Heart left ventricle (tissue), 16 donors: Measurements from ENCODE around the gene SNAPIN. TPM values are rescaled to one million over a fixed set of nuclear protein-coding genes. Genes with fewer than 3 reads are reported as not detected.

Experiments
- ATAC-seq, 4 donors: fragments of 200-7000 bp; cut with Tn5 transposase; one replicate each; pipeline ENCODE4 v1.9.1; 2020 to 2022; ENCODE audit warnings: moderate library complexity in 4 of 4, mild to moderate bottlenecking in 3 of 4, moderate number of reproducible peaks in 1 of 4
- DNase-seq, 5 donors: peaks; one replicate each; pipeline ENCODE4 v3.0.0-alpha.2; 2020
- H3K27ac ChIP-seq, 12 donors: fragments of 200-600 bp; sonication (generic) in 4 of 12; one replicate each; pipeline versions ENCODE4 v1.5.0 to v1.8.0; 2016 to 2022; ENCODE audit warnings: mild to moderate bottlenecking in 2 of 12
- H3K27me3 ChIP-seq, 9 donors: fragments of 200-600 bp; sonication (generic) in 2 of 9; one replicate each; pipeline versions ENCODE4 v1.5.1 to v1.8.0; 2016 to 2022; ENCODE audit warnings: mild to moderate bottlenecking in 3 of 9
- H3K36me3 ChIP-seq, 9 donors: fragments of 200-600 bp; sonication (generic) in 2 of 9; one replicate each; pipeline versions ENCODE4 v1.5.0 to v1.8.0; 2018 to 2022; ENCODE audit warnings: mild to moderate bottlenecking in 2 of 9
- H3K4me1 ChIP-seq, 12 donors: fragments of 200-600 bp; sonication (generic) in 4 of 12; one replicate each; pipeline versions ENCODE4 v1.5.0 to v1.8.0; 2016 to 2022; ENCODE audit warnings: mild to moderate bottlenecking in 3 of 12
- H3K4me3 ChIP-seq, 12 donors: fragments of 200-600 bp; sonication (generic) in 4 of 12; one replicate each; pipeline versions ENCODE4 v1.5.0 to v1.8.0; 2017 to 2022; ENCODE audit warnings: mild to moderate bottlenecking in 9 of 12, moderate library complexity in 4 of 12
- H3K9me3 ChIP-seq, 12 donors: fragments of 200-600 bp; sonication (generic) in 4 of 12; one replicate each; pipeline versions ENCODE4 v1.5.0 to v1.8.0; 2016 to 2022; ENCODE audit warnings: mild to moderate bottlenecking in 1 of 12
- CTCF ChIP-seq, 12 donors: fragments of 200-600 bp; sonication (generic) in 4 of 12; IDR thresholded peaks; one replicate each; pipeline versions ENCODE4 v1.5.0 to v1.8.0; 2018 to 2022; ENCODE audit warnings: antibody characterized with exemption in 12 of 12, mild to moderate bottlenecking in 5 of 12
- POLR2A ChIP-seq, 2 donors: fragments of 450-650 bp; IDR thresholded peaks; one replicate each; pipeline ENCODE4 v1.6.1; 2017; ENCODE audit warnings: antibody characterized with exemption in 2 of 2, mild to moderate bottlenecking in 2 of 2, moderate library complexity in 2 of 2
- WGBS, 4 donors: extraction: QIAGEN DNeasy Blood & Tissue Kit in 2 of 4; methylation state at CpG; one replicate each; pipeline versions ENCODE4 v1.1.5 to v1.1.7; 2013 to 2018; 5-methylcytosine and 5-hydroxymethylcytosine counted together
- intact Hi-C, 10 donors: fragments of 100-400 bp; cut with DNase I; formaldehyde crosslinking; loops; one replicate each; pipeline versions ENCODE4 v1.11.1 to v1.14.2; 2022
- polyA plus RNA-seq, 2 donors: library from polyadenylated mRNA; stranded (reverse); fragments of 200-250 nt; gene quantifications; one replicate each; pipeline ENCODE4 v1.2.3, GENCODE V29; 2013
- total RNA-seq, 9 donors: library from RNA; depleted of rRNA in 2 of 9; stranded (reverse); fragments of >200 nt in 2 of 9; fragmentation: NEBNext Ultra II Directional in 3 of 9; extraction: Animal tissue kit (Norgen Biotek cat#: 25700) in 3 of 9; gene quantifications; one replicate each; pipeline versions ENCODE4 v1.1.0 to v1.2.4, GENCODE V29; 2016 to 2023
- donor health status: ischemic (EF 13 %, LVEDD 7.1; RV severe dilation, severe dysfunction).
- donor health status: healthy with polysubstance abuse.
- donor health status: DM: no; HTN: yes; CAD: no.
- donor health status: DM: no; HTN: no; CAD: no.
- donor health status: ischemic (EF 25% LVEDD 6.9; RV normal size, moderate dysfunction).
- donor health status: ischemic (EF 25% LVEDD 5.7; RV mildly dilated, moderate dysfunction).
- donor health status: healthy.
- donor health status: DM: yes; HTN: yes; CAD: no.
- donor health status: ischemic (EF 35%, LVEDD 5.7; RV mildly dilated, moderate dysfunction).
- donor health status: nonischemic (EF 11% LVEDD 7.7; RV severe dilation, severe dysfunction).
- donor health status: DM: yes; HTN: yes; CAD: no.
- donor health status: PGD.
- donor health status: ischemic (EF 29% LVEDD 5.4; RV normal size, mild dysfunction).
- donor health status: nonischemic (EF 23%, LVEDD 6.1; RV moderate dilation, normal function).

The SNAPIN gene
- total and polyA plus RNA-seq, 11 donors, result 53.7 to 88.7 (median 67.9) TPM

- peaks cover 0 to 67% (median 42%) of the 10 kb centered on the region in 12 donors for H3K4me1 ChIP-seq
- H3K36me3 ChIP-seq, result peaks cover 0 to 36% (median 12%) of the 10 kb centered on the region in 9 donors
- 55 to 80% (median 59%) methylated on average over 3 of the region's 3 CpGs for WGBS, 4 donors
- DNase-seq (no peak), ATAC-seq (no peak)
- no peaks in the 10 kb centered on the region for H3K27me3 ChIP-seq
- no peaks in the 10 kb centered on the region for H3K9me3 ChIP-seq
- TF ChIP-seq POLR2A (IDR thresholded peaks at IDR 0.05) (no peak), CTCF (IDR thresholded peaks at IDR 0.05) (no peak)
- H3K4me3 ChIP-seq, result peak overlapping the region; percentile 38 to 87 (median 62)
- intact Hi-C loops, result no loop called here
- H3K27ac ChIP-seq, result peak overlapping the region; percentile 84 to 97 (median 94)
These were observed 32.0 kb upstream of the SNAPIN start for GRCh38 chr1:153626477-153626903.

GRCh38 chr1:153626904-153627714, 31.4 kb upstream of the SNAPIN start, which contains the start of gene S100A13:
S100A13 (minus strand) TSS chr1:153627505; CDS start chr1:153626472, 1,033 bp downstream.
- peak; percentile 82 to 88 (median 86) for DNase-seq
- peaks cover 0 to 67% (median 45%) of the 10 kb centered on the region in 12 donors for H3K4me1 ChIP-seq
- peak; percentile 29 to 68 (median 64) for ATAC-seq
- peak in 1 of 2 donors; percentile 50 for TF ChIP-seq POLR2A (IDR thresholded peaks at IDR 0.05)
- peak in 10 of 12 donors; percentile 34 to 72 (median 56) for TF ChIP-seq CTCF (IDR thresholded peaks at IDR 0.05)
- no peaks in the 10 kb centered on the region for H3K27me3 ChIP-seq
- peak within 1 kb of the TSS; percentile 38 to 87 (median 62) for H3K4me3 ChIP-seq
- intact Hi-C loops, result no loop called here
- H3K9me3 ChIP-seq, result no peaks in the 10 kb centered on the region
- WGBS, 4 donors, result 4 to 11% (median 6%) methylated on average over 21 to 28 of the region's 28 CpGs
- peak within 1 kb of the TSS; percentile 84 to 97 (median 94) for H3K27ac ChIP-seq
- H3K36me3 ChIP-seq, result peaks cover 0 to 32% (median 11%) of the 10 kb centered on the region in 9 donors

- peaks cover 0 to 24% (median 8%) of the 10 kb centered on the region in 9 donors for H3K36me3 ChIP-seq
- ATAC-seq (peak; percentile 45 to 72 (median 58)), DNase-seq (peak; percentile 77 to 87 (median 82))
- no peaks in the 10 kb centered on the region for H3K27me3 ChIP-seq
- H3K27ac ChIP-seq, result peak within 1 kb of the TSS; percentile 84 to 97 (median 94)
- no peaks in the 10 kb centered on the region for H3K9me3 ChIP-seq
- 35 to 55% (median 45%) methylated on average over 4 to 10 of the region's 10 CpGs for WGBS, 4 donors
- H3K4me3 ChIP-seq, result peak within 1 kb of the TSS; percentile 38 to 87 (median 62)
- intact Hi-C loops, result loop anchor here in 1 of 10 donors (2.0 kb wide), 1 partner anchor 43 kb away; the partner anchor contains the start of gene ILF2
- peaks cover 1 to 71% (median 49%) of the 10 kb centered on the region in 12 donors for H3K4me1 ChIP-seq
- peak in 3 of 12 donors; percentile 29 to 49 (median 31) for TF ChIP-seq CTCF (IDR thresholded peaks at IDR 0.05)
- no peak for TF ChIP-seq POLR2A (IDR thresholded peaks at IDR 0.05)
These were observed 30.5 kb upstream of the SNAPIN start, which contains the start of gene S100A1 for GRCh38 chr1:153627715-153628626. S100A1 (plus strand) TSS chr1:153628434; CDS start chr1:153630522, 2,088 bp downstream.
